Measurements from ENCODE around the gene C16orf74.

Gene C16orf74

GRCh38 chr16:85736921-85737320, 14.0 kb downstream of the C16orf74 start:
- no peak overlapping the region for H3K27ac ChIP-seq (ENCODE audit: low read length)
- H3K27me3 ChIP-seq (ENCODE audit: control insufficient read depth, insufficient read depth, low read length) = no peaks in the 10 kb centered on the region
- no peaks in the 10 kb centered on the region for H3K4me1 ChIP-seq (ENCODE audit: control insufficient read depth, low read depth, low read length)
- H3K4me3 ChIP-seq (ENCODE audit: low read length) = no peak overlapping the region
- H3K36me3 ChIP-seq (ENCODE audit: control insufficient read depth, low read depth, low read length) = no peaks in the 10 kb centered on the region
- no peaks in the 10 kb centered on the region for H3K9me3 ChIP-seq (ENCODE audit: control insufficient read depth, low read depth, low read length)
- no peak overlapping the region for H3K9ac ChIP-seq (ENCODE audit: low read length)

GRCh38 chr16:85735946-85736345, 14.9 kb downstream of the C16orf74 start:
- no peak overlapping the region for H3K27ac ChIP-seq (ENCODE audit: low read length)

DNA sequence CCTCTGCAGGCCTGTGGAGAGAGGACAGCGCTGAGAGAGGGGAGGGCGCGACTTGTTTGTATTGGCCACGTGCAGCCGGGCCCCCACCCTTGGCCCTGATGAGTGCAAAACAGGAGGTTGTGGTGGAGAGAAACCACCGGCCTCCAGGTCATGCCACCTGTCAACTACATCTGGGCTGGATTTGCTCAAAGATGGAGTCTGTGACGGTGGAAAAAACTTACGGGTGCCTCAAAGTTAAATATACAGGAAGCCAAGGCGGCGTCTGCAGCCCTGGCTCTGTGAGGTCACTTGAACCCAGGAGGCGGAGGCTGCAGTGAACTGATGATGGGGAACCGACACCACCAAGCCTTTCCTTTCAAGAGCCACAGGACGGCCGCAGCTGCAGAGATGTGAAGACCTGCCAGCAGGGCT, 15.7 kb downstream of the C16orf74 start:
- Histone ChIP-seq H3K4me1 (ENCODE audit: control insufficient read depth, low read depth, low read length) (no peaks in the 10 kb centered on the region), H3K36me3 (ENCODE audit: control insufficient read depth, low read depth, low read length) (no peaks in the 10 kb centered on the region), H3K9me3 (ENCODE audit: control insufficient read depth, low read depth, low read length) (no peaks in the 10 kb centered on the region), H3K4me3 (ENCODE audit: low read length) (no peak overlapping the region), H3K27ac (ENCODE audit: low read length) (no peak overlapping the region), H3K9ac (ENCODE audit: low read length) (no peak overlapping the region), H3K27me3 (ENCODE audit: control insufficient read depth, insufficient read depth, low read length) (no peaks in the 10 kb centered on the region)

More at GRCh38 chr16:85735946-85736345, 14.9 kb downstream of the C16orf74 start:
- Histone ChIP-seq H3K4me3 (ENCODE audit: low read length) (no peak overlapping the region), H3K4me1 (ENCODE audit: control insufficient read depth, low read depth, low read length) (no peaks in the 10 kb centered on the region), H3K36me3 (ENCODE audit: control insufficient read depth, low read depth, low read length) (no peaks in the 10 kb centered on the region), H3K9ac (ENCODE audit: low read length) (no peak overlapping the region), H3K27me3 (ENCODE audit: control insufficient read depth, insufficient read depth, low read length) (no peaks in the 10 kb centered on the region), H3K9me3 (ENCODE audit: control insufficient read depth, low read depth, low read length) (no peaks in the 10 kb centered on the region)

DNA sequence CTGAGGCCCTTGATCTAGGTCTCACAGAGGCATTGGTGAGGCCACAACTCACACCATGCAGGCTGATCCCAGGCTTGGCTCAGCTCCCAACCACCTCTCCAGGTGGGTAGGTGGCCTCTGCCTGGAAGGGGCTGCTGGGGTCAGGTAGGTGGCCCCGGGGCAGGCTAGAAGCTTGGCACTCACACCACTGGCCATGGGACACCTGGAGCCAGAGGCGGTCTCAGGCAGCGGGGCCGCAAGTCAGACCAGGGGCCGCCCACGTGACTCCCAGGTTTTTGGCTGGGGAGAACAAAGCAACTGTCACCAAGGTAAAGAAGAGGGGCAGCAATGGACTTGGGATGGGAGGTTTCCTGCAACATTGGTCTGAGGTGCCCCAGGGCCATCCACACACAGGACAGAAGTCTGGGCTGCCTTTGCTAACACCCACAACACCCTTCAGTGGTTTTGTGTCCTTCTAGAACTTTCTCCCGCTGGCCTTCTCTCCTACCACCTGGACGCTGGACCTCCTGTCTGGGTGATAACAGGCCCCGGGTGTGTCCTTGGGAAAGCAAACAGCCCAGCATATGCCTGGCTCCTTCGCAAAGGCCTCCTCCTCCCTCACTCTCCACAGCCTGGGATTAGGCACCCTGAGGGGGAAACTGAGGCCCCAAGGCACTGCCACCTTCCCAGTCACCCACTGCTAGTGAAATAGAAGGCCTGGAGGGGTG, 16.4 kb downstream of the C16orf74 start:
- no peaks in the 10 kb centered on the region for H3K27me3 ChIP-seq (ENCODE audit: control insufficient read depth, insufficient read depth, low read length)
- H3K27ac ChIP-seq (ENCODE audit: low read length) = no peak overlapping the region
- no peaks in the 10 kb centered on the region for H3K9me3 ChIP-seq (ENCODE audit: control insufficient read depth, low read depth, low read length)
- no peak overlapping the region for H3K9ac ChIP-seq (ENCODE audit: low read length)
- H3K4me1 ChIP-seq (ENCODE audit: control insufficient read depth, low read depth, low read length) = no peaks in the 10 kb centered on the region
- H3K36me3 ChIP-seq (ENCODE audit: control insufficient read depth, low read depth, low read length) = no peaks in the 10 kb centered on the region
- no peak overlapping the region for H3K4me3 ChIP-seq (ENCODE audit: low read length)

- H3K9ac ChIP-seq (ENCODE audit: low read length) = no peak overlapping the region
Observed at GRCh38 chr16:85733839-85734170, 17.1 kb downstream of the C16orf74 start.

GRCh38 chr16:85733155-85733838, 17.6 kb downstream of the C16orf74 start:
- no peaks in the 10 kb centered on the region for H3K27me3 ChIP-seq (ENCODE audit: control insufficient read depth, insufficient read depth, low read length)
- no peak overlapping the region for H3K4me3 ChIP-seq (ENCODE audit: low read length)
- no peak overlapping the region for H3K27ac ChIP-seq (ENCODE audit: low read length)
- H3K4me1 ChIP-seq (ENCODE audit: control insufficient read depth, low read depth, low read length) = no peaks in the 10 kb centered on the region
- no peak overlapping the region for H3K9ac ChIP-seq (ENCODE audit: low read length)
- no peaks in the 10 kb centered on the region for H3K9me3 ChIP-seq (ENCODE audit: control insufficient read depth, low read depth, low read length)
- H3K36me3 ChIP-seq (ENCODE audit: control insufficient read depth, low read depth, low read length) = no peaks in the 10 kb centered on the region

More at GRCh38 chr16:85733839-85734170, 17.1 kb downstream of the C16orf74 start:
- H3K27ac ChIP-seq (ENCODE audit: low read length) = no peak overlapping the region
- no peaks in the 10 kb centered on the region for H3K27me3 ChIP-seq (ENCODE audit: control insufficient read depth, insufficient read depth, low read length)
- no peaks in the 10 kb centered on the region for H3K36me3 ChIP-seq (ENCODE audit: control insufficient read depth, low read depth, low read length)
- H3K4me3 ChIP-seq (ENCODE audit: low read length) = no peak overlapping the region
- H3K9me3 ChIP-seq (ENCODE audit: control insufficient read depth, low read depth, low read length) = no peaks in the 10 kb centered on the region
- H3K4me1 ChIP-seq (ENCODE audit: control insufficient read depth, low read depth, low read length) = no peaks in the 10 kb centered on the region

DNA sequence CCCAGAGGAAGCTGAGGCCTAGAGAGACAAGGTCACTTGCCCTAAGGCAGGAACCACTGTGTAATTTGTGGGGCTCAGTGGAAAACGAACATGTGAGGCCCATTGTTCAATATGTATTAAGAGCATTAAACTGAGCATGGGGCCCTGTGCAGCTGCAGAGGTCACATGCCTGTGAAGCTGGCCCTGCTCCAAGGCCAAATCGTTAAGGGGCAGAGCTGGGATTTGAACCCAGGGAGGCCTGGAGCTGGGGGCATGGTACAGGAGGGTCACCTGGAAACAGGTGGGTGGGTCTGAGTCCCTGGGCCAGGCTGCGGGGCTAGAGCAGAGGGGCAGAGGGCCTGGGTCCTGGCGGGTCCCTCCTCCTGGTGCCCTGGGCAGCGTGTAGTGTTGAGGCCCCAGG, 19.7 kb downstream of the C16orf74 start:
- no peaks in the 10 kb centered on the region for H3K27me3 ChIP-seq (ENCODE audit: control insufficient read depth, insufficient read depth, low read length)
- no peaks in the 10 kb centered on the region for H3K36me3 ChIP-seq (ENCODE audit: control insufficient read depth, low read depth, low read length)
- H3K4me1 ChIP-seq (ENCODE audit: control insufficient read depth, low read depth, low read length) = no peaks in the 10 kb centered on the region
- no peak overlapping the region for H3K9ac ChIP-seq (ENCODE audit: low read length)
- no peaks in the 10 kb centered on the region for H3K9me3 ChIP-seq (ENCODE audit: control insufficient read depth, low read depth, low read length)
- no peak overlapping the region for H3K4me3 ChIP-seq (ENCODE audit: low read length)
- H3K27ac ChIP-seq (ENCODE audit: low read length) = no peak overlapping the region

DNA sequence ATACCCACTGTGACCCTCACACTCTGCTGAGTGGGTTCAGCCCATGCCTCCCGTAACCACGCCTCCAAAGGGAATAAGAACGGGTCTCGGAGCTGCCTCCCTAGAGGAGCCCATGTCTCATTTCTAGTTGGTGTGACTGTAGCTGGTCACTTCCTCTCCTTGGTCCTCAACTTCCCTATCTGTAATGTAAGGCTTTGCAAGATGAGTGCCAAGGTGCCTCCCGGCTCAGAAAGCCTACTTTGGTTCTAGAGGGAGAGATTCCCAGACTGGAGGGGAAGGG, 20.8 kb downstream of the C16orf74 start:
- Histone ChIP-seq H3K27ac (ENCODE audit: low read length) (no peak overlapping the region), H3K27me3 (ENCODE audit: control insufficient read depth, insufficient read depth, low read length) (no peaks in the 10 kb centered on the region), H3K4me1 (ENCODE audit: control insufficient read depth, low read depth, low read length) (no peaks in the 10 kb centered on the region), H3K9me3 (ENCODE audit: control insufficient read depth, low read depth, low read length) (no peaks in the 10 kb centered on the region), H3K4me3 (ENCODE audit: low read length) (no peak overlapping the region), H3K9ac (ENCODE audit: low read length) (no peak overlapping the region), H3K36me3 (ENCODE audit: control insufficient read depth, low read depth, low read length) (no peaks in the 10 kb centered on the region)

- no peak overlapping the region for H3K4me3 ChIP-seq (ENCODE audit: low read length)
- no peak overlapping the region for H3K9ac ChIP-seq (ENCODE audit: low read length)
Observed at GRCh38 chr16:85729452-85730185, 21.3 kb downstream of the C16orf74 start.

GRCh38 chr16:85728879-85729278, 22.0 kb downstream of the C16orf74 start:
- Histone ChIP-seq H3K4me3 (ENCODE audit: low read length) (no peak overlapping the region), H3K9ac (ENCODE audit: low read length) (no peak overlapping the region), H3K9me3 (ENCODE audit: control insufficient read depth, low read depth, low read length) (no peaks in the 10 kb centered on the region), H3K27me3 (ENCODE audit: control insufficient read depth, insufficient read depth, low read length) (no peaks in the 10 kb centered on the region), H3K36me3 (ENCODE audit: control insufficient read depth, low read depth, low read length) (no peaks in the 10 kb centered on the region), H3K4me1 (ENCODE audit: control insufficient read depth, low read depth, low read length) (no peaks in the 10 kb centered on the region), H3K27ac (ENCODE audit: low read length) (no peak overlapping the region)

More at GRCh38 chr16:85729452-85730185, 21.3 kb downstream of the C16orf74 start:
- Histone ChIP-seq H3K27ac (ENCODE audit: low read length) (no peak overlapping the region), H3K36me3 (ENCODE audit: control insufficient read depth, low read depth, low read length) (no peaks in the 10 kb centered on the region), H3K27me3 (ENCODE audit: control insufficient read depth, insufficient read depth, low read length) (no peaks in the 10 kb centered on the region), H3K9me3 (ENCODE audit: control insufficient read depth, low read depth, low read length) (no peaks in the 10 kb centered on the region), H3K4me1 (ENCODE audit: control insufficient read depth, low read depth, low read length) (no peaks in the 10 kb centered on the region)

DNA sequence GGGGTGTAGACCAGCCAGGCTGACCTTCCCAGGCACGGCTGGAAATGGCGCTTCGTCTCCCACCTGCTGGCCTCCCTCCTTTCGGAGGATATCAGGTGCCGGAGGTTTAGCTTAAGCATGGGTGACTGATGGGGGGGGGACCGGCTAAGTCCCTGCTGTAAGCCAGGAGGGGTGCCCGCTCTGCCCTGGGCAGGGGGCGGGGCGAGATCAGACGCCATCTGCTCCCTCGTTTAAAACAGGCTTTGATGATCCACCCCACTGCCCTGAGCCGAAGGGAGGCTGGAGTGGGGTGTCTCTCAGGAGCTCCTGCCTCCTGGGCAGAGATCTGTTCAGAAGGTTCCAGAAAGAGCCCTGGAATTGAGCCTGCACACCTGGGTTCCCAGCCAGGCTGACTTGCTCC, 26.0 kb downstream of the C16orf74 start:
- H3K36me3 ChIP-seq (ENCODE audit: control insufficient read depth, low read depth, low read length) = no peaks in the 10 kb centered on the region
- no peaks in the 10 kb centered on the region for H3K9me3 ChIP-seq (ENCODE audit: control insufficient read depth, low read depth, low read length)
- H3K9ac ChIP-seq (ENCODE audit: low read length) = no peak overlapping the region
- no peaks in the 10 kb centered on the region for H3K27me3 ChIP-seq (ENCODE audit: control insufficient read depth, insufficient read depth, low read length)
- H3K4me1 ChIP-seq (ENCODE audit: control insufficient read depth, low read depth, low read length) = no peaks in the 10 kb centered on the region
- H3K27ac ChIP-seq (ENCODE audit: low read length) = no peak overlapping the region
- H3K4me3 ChIP-seq (ENCODE audit: low read length) = no peak overlapping the region
